Dedifferentiated amniotic fluid mesenchymal stem cell (primary cell): ENCODE results near the gene ARHGAP40.

Experiments used
- DNase-seq: peaks from one replicate; pipeline ENCODE4 v3.0.0-alpha.2; 2016; ENCODE audit errors: extremely low spot score

The ARHGAP40 gene

DNA sequence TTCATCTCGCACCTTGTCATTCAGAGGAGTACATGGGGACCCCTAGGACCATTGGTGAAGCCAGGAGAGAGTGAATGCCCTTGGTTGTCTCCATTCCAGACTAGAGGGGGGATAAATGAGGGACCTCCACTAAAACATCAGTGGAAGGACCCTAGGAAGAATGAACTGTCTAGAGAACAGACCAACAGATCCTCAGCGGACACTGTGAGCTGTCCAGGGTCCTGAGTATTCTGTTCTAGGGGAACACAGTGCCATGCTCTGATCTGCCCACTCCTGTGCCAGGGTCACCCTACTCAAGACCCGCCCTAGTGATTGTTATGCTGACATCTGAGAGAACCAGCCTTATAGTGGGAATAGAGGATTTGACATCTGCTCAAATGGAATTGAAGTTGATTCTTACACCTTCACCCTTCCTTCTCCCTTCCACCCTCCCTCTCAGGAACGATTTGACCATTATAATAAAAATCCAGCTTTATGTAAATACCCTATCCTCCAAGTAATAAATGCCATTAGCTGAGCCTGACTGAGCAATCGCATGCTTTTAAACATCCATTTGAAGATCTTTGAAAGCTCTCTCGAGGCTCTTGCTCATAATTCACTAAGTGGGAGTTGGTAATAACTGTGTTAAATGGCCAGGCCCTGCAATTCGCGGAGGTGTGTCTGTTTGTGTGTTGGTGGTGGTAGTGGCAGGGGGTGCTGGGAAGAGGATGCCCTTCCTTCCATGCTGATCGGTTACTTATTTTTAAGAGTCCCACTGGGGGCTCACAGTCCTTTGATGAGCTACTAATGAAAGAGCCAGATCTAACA lies 79.1 kb downstream of the ARHGAP40 start:
- no peak for DNase-seq

DNA sequence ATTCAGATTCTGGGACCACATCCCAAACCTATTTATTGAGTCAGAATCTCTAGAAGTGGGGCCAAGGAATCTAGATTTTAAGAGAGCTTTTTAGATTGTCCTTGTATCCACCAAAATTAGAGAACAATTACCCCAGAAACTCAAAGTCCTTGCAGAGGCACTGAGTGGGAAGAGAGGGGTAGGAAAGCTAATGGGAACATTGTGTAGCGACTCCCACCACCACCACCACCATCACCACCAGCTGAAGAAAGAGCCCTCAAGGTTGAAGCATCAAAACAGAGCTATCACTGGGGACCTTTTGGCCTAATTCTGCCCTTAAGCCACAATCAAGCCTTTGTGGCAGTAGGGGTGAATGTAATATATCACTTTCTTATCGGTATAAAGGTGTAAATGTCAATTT lies 83.7 kb downstream of the ARHGAP40 start:
- no peak for DNase-seq

DNA sequence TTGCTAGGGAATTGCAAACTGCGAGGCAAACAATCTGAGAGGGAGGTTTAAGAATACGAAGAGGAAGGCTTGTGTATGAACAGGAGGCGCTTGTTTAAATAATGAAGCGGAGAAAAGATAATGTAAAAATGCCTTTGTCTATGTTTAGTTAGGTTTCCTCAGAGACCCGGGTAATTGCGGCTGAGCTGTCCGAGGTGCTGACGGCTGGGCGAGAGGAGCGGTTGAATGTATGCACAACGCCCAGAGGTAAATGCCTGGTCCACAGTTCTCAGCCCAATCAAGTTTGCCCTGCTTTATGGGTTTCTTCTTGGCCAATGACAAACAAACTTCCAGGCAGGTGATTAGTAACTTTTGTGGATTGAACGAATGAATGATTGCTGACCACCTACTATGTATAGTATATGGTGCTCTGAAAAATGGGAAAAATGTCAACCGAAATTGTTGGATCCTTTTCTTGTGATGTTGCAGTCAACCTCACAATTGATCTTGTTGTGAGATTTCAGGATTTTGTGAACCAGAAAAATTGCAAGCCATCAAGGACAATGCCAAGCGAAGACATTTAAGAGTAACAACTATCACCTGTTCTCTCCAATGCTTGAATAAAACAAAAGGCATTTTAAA lies 84.4 kb downstream of the ARHGAP40 start:
- peak; percentile 21 for DNase-seq

DNA sequence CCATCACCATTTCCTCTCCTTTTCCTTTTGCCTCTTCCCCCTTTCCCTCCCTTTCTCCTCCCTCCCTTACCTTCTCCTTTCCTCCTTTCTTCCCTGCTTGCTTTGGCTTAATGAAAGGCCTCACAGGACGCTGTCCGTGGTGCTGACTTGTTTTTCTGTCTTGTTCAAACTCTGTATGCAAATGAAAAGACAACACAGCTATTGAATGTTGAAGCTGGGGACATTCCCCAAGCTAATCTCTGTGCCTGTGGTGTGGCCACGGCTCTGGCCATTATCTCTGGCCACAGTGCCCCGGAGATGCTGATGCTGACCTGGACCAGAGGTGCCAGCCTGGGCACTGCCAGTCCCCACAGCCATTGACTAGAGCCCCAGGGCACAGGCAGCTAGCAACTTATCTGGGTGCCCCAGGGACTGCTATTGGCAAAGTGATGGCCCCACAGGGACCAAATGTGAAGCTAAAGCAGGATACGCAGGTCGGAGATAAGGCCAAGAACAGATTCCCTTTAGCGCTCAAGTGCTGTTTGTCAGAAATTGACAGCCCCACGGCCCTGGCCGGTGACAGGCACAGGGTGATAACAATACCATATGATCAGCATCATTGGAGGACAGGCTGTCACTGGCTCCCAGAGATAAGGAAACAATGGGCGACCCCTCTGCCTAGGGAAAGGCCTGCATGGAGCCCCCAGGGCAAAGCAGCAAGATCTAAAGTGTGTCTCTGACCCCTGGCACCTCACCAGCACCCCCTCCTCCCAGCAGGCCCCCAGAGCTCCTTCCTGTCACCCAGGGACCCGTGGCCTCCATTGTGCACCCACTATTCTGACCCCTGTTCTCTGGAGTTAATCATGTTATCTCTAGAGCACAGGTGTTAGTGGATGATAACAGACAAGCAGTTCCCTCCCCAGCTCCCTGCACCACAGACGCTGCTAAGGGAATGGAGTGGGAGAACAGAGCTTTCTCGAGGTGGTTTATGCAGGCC lies 91.1 kb downstream of the ARHGAP40 start:
- DNase-seq, result peak; percentile 44

DNA sequence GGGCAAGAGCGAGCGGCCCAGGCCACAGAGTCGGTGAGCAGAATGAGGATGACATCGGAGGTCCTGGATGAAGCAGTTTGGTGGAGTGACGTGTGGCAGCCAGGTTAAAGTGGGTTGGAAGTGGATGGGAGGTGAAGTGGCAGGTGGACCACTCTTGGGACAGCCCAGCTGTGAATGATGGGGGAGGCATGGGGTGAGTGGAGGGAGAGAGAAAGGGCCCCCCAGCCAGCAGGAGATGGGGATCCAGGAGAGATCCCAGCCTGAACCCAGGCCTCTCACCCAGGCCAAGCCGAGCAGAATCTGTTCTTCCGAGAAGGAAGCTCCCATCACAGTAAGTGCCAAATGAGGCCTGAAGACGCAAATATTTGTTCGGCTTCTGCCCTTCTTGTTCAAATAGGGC lies 95.7 kb downstream of the ARHGAP40 start:
- no peak for DNase-seq

DNA sequence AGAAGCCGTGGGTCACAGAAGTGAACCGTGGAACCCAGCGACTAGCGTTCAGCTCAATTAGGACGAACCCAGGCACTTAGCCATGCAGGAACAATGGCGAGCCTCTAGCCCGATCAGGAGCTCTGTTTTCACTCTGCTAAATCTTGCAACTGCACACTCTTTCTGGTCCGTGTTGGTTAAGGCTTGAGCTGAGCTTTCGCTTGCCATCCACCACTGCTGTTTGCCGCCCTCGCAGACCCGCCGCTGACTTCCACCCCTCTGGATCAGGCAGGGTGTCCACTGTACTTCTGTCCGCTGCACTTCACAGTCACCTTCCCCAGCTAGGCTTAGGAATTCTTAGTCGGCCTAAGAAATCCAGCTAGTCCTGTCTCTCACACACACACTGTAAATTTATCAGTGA lies 96.9 kb downstream of the ARHGAP40 start:
- DNase-seq, result no peak

DNA sequence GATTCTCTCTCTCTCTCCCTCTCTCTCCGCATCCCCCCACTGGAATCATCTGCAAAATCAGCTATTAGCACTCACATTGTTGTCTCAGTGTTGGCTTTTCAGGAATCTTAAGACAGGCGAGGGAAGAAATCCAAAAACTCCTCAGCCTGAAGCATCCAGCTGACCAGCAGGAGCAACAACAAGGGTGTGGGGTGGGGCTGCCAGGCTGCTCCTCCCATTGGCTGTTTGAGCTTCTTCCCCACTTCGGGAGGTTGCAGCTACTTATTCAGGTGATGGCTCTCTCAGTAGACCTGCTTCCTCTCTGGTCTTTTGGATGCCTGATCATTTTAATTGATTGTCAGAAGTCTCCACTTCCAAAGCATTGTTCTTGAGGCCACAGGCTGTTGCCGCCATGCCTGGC lies 98.5 kb downstream of the ARHGAP40 start:
- DNase-seq, result no peak
